Measurements from ENCODE around the gene USP19. TPM values are rescaled to one million over a fixed set of nuclear protein-coding genes. Genes with fewer than 3 reads are reported as not detected.

Gene USP19, protein sequence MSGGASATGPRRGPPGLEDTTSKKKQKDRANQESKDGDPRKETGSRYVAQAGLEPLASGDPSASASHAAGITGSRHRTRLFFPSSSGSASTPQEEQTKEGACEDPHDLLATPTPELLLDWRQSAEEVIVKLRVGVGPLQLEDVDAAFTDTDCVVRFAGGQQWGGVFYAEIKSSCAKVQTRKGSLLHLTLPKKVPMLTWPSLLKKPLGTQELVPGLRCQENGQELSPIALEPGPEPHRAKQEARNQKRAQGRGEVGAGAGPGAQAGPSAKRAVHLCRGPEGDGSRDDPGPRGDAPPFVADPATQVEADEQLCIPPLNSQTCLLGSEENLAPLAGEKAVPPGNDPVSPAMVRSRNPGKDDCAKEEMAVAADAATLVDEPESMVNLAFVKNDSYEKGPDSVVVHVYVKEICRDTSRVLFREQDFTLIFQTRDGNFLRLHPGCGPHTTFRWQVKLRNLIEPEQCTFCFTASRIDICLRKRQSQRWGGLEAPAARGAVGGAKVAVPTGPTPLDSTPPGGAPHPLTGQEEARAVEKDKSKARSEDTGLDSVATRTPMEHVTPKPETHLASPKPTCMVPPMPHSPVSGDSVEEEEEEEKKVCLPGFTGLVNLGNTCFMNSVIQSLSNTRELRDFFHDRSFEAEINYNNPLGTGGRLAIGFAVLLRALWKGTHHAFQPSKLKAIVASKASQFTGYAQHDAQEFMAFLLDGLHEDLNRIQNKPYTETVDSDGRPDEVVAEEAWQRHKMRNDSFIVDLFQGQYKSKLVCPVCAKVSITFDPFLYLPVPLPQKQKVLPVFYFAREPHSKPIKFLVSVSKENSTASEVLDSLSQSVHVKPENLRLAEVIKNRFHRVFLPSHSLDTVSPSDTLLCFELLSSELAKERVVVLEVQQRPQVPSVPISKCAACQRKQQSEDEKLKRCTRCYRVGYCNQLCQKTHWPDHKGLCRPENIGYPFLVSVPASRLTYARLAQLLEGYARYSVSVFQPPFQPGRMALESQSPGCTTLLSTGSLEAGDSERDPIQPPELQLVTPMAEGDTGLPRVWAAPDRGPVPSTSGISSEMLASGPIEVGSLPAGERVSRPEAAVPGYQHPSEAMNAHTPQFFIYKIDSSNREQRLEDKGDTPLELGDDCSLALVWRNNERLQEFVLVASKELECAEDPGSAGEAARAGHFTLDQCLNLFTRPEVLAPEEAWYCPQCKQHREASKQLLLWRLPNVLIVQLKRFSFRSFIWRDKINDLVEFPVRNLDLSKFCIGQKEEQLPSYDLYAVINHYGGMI (N-terminal part only)
- 10 to 100 TPM; 28.5 to 37.0 (median 32.0) TPM for polyA plus RNA-seq (ENCODE audit: insufficient read length in 10 of 10)
- long read RNA-seq, donor 1, full-length matches to known transcripts, result 2 of 8 reads
- long read RNA-seq, donor 1, partial matches to known transcripts, result 6 of 8 reads
- long read RNA-seq, donor 1, other reads (novel, unspliced or antisense), result 0 of 8 reads
- long read RNA-seq, donor 2, full-length matches to known transcripts, result 1 of 1 reads
- long read RNA-seq, donor 2, partial matches to known transcripts, result 0 of 1 reads
- long read RNA-seq, donor 2, other reads (novel, unspliced or antisense), result 0 of 1 reads
- long read RNA-seq, donor 3, result 0 reads
- long read RNA-seq, donor 4, result 0 reads
- long read RNA-seq, donor 5, result 0 reads
- long read RNA-seq, donor 6, result 0 reads
- long read RNA-seq, donor 7, result 0 reads
- long read RNA-seq, donor 8, result 0 reads
- long read RNA-seq, donor 9, result 0 reads

DNA sequence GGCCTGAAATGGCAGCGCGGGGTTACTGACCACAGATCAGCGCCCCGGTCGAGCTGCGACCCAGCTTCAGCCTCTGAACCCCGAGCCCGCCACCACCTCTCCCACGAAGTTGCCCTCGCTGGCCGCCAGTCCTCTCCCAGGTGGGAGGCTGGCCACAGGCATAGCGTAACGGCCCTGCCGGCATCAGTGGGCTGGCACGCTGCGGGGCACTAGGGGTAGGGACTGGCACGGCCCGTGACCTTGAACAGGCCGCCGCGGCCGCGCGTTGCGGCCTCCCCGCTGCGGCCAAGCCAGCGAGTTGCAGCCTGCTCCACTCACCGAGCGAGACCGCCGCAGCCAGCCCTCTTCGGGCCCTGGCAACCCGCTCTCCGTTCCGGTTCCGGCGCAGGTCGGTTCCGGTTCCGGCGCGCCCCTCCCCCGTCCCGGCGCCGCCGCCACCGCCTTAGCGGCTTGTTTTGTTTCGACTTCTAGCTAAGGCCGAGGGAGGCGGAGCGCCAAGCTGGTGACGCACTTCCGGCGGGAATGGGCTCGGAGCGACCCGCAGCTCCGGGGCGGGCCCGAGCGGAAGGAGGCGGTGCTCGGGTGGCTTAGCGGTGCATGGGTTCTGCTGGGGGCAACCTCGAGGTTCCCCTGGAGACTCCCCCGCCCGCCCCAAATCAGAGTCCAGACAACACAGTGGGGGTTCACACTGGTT lies at the start of gene USP19:
USP19 (minus strand) TSS at position 386 of the 694 bp plus-strand sequence. CDS start 1,678 bp downstream, outside the sequence.
- DNase-seq, result peak; percentile 93 to 98 (median 96)

DNA sequence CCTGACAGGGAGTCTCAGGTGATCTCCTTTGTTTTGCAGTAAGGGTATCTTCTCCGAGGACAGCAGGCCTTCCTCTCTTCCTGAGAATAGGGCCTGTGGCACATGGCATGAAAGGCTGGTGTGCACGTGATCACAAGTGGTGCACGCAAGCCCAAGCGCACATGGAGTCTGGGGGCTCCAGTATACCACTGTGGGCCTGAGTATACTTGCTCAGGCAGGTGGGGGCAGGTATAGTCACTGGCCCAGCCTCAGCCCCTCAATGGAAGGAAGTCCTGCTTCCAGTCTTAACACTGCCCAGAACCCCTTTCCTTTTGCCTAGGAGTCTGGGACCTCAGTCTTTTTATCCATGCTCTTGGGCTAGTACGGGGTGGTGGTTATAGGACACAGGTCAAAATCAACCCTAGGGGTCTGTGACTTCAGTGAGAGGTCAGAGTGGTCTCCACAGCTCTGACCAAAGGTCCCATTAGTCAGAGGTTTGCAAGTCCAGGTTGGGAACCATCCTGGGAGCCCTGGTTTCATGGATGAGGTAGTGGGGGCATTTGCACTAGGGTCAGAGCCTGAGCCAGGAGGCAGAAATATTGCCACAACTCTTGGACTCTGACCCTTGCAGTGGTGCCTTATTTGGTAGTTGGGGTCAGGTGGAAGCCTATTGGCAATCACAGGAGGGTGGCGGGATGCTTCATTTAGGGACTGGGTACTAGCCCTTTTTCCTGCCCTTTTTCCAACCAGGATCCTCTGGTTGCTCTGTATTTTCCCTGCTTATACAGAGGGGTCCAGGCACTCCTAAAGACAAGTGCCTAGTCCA lies 46.3 kb upstream of the USP19 start:
- no peak for DNase-seq

DNA sequence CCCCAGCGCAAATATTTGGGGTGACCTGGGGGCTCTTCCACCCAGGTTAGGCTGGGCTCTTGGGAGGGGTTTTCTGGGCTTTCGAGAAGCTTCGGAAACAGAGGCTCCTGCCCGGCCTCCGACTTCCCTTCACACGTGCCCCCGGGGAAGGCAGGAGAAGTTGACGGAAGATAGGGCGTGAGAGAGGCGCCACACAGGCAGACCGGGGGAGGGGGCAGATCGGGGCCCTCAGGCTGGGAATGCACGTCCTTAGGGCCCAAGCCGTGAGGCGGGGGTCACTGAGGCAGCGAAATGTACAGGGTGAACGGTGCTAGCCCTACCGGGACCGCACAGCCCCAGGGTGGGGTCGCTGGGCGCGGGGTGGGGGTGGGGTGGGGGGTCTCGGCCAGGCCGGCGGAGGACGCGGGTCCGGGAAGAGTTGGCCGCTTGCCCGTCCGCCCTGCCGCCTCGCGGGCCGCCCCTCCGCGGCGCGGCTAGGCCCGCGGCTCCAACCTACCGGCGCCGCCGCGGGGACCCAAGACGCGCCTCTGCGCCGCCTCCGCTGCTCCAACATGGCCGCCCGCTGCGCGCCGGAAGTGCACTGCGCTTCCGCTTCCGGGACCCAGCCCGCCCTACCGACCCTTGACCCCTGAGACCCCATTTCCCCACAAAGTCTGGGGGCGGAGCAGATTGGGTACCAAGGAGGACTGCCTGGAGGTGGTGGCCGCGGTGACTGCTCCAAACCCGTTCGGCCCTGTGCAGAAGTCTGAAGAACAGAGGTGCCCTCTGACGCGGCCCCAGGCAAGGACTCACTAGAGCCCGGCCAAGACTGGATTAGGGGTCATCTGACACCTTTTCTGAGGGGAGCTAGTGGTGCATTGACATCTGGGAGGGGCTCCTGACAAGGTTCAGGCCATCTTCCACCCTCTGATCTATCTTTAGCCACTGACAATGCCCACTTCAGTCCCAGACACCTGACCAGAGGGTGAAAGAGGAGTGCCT lies 45.4 kb upstream of the USP19 start, which contains the start of gene CCDC71:
CCDC71 (minus strand) TSS at position 561 of the 981 bp plus-strand sequence. CDS start 2,123 bp downstream, outside the sequence.
- peak; percentile 60 to 90 (median 82) for DNase-seq

DNA sequence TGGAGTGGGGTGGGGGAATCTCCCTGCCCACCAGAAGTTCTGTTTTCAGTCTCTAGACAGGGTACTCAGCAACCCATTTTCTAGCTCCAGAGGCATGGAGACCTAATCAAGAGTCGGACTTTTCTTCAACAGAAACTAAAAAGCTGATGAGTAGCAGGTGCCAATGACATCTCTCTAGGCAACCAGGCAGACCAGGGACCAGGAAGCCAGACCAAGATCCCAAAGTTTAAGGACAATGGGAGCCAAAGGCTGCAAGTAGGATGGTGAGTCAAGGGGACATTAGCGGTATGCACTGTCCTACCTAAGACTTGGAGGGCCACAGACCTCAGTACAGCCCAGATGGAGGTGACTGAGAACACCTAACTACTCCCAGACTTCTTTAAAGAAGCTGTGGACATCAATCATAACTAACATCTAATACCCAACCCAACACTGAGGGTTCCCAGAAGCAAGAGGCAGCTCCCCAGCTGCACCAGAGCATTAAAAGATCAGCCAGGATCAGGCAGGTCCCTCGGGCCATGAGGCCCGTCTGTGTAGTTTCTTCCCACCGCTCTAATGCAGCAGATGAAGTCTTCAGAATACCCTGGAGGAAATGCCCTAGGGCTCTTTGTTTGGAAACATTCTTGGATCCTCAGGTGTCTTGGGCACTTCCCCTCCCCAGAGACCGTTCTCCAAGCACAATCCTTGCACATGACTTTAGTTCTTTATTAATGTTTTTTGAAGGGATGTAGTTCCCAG lies 44.5 kb upstream of the USP19 start:
- peak in 1 of 3 donors; percentile 22 for DNase-seq

DNA sequence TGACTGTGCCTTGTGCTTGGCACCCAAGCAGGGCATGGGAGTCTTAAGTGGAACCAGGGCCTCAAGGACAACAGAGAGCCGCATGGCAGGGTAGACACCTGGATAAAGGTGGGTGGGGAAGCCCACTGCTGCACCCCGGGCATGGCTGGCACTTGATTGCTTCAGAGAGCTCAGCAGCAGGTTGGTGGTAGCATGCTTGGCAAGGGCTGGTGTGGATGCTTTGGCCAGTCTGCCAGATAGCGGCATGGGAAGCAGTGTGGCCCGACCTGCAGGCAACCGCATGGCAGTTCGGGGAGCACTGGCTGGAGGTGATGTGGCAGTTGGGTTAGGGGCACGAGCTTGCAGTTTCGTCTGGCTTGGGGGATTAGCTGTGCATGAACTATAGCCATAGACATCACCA lies 43.0 kb upstream of the USP19 start:
- DNase-seq, result no peak

DNA sequence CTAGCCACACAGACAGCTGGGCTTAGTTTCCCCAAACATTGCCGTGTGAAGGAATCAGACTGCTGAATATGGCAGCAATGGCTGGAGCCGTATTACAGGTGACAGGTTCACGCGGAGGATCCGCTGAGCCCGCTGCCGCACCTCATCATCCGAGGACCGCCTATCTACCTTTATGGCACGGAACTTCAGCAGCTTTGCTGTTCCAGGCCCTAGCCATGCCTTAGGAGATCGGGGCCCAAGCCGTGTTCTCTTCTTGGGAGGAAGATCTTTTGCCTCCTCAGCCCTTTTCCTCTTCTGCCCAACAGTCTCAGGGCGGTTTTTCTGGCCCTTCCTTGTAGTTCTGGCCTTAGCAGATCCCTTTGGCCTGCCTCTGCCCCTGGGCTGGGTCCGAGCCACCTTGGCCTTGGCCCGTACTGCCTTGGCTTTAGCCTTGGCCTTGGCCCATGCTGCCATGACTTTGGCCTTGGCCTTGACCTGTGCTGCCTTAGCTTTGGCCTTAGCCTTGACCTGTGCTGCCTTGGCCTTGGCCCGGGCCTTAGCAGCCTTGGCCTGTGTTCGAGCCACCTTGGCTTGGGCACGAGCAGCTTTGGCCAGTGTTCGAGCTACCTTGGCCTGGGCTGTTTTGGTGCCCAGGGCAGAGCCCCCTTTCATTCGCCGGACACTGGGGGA lies 42.3 kb upstream of the USP19 start:
- no peak for DNase-seq

DNA sequence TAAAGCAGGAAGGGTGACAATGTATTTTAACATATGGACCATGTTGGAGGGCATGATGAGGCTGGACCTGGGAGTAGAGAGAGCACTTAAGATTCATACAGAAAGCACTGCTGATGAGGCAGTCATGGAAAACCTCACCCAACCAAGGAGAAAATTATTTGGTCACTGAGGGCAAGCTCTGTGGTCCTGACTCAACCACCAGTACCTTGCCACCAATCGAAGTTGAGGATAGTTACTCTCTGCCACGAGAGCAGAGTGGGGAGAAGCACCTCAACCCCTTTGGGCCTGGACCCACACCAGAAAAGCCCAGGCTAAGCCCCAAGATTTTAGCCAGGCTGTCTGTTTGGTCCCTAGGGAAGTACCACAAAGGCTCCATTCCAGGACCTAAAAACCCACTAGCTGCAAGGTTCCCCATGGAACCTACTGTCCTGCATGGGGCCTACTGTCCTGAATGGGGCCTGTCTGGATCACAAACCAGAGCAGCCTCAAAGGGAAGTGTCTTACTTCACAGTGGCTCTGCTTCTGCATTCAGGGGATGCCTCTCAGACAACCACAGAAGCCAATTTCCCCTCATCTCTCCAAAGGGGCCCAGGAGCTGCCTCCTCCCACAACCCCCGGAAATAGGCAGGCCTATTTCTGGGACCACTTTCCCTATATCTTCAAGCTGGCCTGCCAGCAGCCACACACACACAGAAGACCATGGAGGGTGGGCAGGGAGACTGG lies 41.3 kb upstream of the USP19 start:
- DNase-seq, result no peak

DNA sequence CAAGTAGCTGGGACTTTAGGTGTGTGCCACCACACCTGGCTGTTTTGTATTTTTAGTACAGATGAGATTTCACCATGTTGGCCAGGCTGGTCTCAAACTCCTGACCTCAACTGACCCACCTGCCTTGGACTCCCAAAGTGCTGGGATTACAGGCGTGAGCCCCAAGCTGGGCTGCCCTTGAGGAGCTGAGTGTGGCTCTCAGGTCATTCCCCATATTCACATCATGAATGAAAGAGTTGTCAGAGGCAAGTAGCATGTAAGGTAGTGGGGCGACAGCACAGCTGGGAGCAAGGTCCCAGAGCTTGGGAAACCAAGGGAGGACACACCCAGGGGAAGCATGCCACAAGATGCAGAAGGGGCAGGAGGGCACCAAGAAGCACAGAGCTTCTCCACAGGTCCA lies 40.6 kb upstream of the USP19 start:
- no peak for DNase-seq

DNA sequence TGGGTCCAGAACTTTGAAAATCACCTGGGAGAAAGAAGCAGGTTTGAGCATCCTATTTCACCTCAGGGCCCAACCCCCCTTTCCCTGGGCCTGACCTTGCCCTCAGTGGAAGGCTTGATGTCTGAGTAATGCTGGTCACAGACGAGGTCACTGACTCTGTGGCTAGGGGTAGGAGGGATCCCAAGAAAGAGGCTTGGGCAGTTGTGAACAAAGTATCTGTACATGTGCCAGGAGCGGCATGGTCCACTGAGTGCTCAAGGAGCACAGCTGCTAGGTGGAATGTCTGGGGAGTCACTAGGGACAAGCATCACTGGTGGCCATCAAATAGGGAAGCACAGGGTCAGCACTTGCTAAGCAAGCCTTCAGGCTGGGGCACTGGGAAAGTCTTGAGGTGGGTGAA lies 38.2 kb upstream of the USP19 start:
- DNase-seq, result no peak

DNA sequence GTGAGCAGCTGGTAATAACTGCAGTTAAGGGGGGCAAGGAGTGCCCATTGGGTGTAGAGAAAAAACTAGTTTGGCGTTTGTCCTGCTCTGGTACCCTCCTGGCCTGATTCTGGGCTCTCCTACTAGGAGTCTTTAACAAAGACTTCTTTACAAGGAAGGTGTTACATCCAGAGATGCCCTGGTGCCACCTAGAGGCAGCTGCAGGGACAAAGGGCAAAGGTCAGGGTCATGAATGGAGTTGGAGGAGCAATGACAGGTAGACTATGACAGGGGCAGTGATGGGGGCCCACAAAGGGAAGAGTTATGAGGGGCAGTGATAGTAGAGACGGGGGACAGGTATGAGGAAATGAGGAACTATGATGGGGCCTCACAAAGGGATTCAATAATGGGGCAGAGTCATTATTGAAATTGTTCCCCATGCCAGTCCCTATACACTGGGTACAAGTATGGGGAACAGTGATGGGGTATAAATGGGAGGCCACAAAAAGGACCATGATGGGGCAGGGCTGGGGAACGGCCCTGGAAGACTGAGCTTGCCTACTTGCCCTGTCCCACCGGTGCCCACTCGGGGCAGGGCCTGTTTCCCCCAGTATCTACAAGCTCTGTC lies 37.6 kb upstream of the USP19 start:
- no peak for DNase-seq

DNA sequence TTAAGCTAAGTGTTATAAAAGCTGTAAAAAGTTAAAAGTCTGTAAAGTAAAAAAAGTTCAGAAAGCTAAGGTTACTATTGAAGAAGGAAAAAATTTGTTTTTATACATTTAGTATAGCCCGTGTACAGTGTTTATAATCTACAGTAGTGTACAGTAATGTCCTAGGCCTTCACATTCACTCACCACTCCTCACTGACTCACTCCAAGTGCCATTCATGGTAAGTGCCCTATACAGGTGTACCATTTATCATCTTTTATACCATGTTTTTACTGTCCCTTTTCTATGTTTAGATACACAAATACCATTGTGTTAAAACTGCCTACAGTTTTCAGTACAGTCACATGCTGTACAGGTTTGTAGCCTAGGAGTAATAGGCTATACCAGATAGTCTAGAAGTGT lies 36.7 kb upstream of the USP19 start:
- no peak for DNase-seq

DNA sequence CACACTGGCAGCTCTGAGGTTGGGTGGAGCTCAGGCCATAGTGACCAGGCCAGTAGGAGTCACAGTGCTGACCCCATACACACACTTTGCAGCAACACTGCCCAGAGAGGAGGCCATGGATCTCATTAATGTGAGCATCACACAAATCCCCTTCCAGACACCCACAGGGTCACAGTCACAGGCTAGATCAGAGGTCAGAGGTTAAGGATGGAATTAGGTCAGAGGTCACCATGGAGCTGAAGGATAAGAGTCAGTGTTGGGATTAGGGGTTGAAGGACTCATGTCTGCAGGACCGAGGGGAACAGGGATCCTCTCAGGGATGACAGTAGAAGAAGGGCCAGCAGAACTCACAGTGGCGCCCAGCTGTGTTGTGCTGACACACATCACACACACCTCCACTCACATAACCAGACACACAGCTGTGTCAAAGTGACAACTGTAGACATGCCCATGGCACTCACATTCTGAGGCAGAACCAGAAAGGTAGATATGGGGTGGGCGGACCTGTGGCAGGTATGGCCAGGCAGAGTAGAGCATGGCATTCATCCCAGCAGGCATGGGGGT lies 32.8 kb upstream of the USP19 start:
- DNase-seq, result no peak

DNA sequence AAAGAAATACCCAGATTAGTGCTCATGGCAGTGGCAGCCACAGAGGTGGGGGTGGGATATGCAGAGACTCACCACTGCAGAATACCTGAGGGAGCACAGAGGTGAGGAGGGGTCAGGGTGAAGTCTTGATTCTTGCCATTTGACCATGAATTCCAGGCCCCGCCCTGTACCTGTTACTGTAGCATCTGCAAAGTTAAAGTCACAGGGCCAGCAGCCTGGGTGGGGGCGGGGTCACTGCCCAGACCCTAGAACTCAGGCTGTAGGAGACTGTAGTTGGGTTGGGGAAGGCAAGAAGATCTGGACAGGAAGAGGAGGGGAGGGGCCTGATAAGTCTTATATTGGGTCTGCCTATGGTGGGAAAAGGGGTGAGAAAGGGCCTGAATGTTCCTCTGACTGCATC lies 31.0 kb upstream of the USP19 start:
- DNase-seq, result no peak

DNA sequence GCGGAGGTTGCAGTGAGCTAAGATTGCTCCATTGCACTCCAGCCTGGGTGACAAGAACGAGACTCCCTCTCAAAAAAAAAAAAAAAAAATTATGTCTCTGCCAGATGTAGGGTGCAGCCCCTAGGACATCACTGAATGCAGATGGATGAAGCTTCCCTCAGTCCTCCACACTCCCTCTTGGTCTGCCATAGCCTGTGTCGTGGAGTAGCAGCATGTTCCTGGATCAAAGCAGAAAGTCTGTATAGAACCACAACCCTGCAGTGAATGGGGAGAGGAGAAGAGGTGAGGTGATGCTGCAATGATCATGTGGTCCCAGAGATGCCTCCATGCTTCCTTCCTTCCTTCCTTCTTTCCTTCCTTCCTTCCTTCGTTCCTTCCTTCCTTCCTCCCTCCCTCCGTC lies 27.5 kb upstream of the USP19 start:
- DNase-seq, result no peak

DNA sequence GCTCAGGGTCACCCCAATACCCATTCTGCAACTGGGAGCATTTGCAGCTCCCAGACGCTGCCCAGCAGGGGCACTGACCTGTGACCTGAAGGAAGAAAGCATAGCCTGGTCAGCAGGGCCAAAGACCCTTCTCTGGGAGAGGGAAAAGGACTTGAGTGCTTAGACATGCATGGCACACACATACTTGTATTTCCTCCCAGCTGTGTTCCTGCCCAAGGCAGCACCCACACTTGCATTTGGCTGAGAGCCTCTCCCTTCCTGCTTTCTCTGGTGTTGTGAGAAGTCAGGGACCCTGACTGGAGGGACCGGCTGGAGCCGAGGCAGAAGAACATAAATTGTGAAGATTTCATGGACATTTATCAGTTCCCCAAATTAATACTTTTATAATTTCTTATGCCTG lies 19.5 kb upstream of the USP19 start:
- no peak for DNase-seq

Data from muscle of back (tissue), 13 donors.